IMR-90 (cell line): Measurements from ENCODE around the gene MCM3AP. TPM values are rescaled to one million over a fixed set of nuclear protein-coding genes. Genes with fewer than 3 reads are reported as not detected.

Experiments
- ATAC-seq: fragments of 200-7000 bp; cut with Tn5 transposase; 2 replicates; pipeline ENCODE4 v1.9.1; 2020; ENCODE audit warnings: low read depth, mild to moderate bottlenecking, moderate library complexity
- BruUV-seq: library from RNA; stranded (reverse); fragments of 400-500 nt; replicated peaks from 2 replicates; lab custom pipeline; 2021; lab: Mats Ljungman, UMichigan
- CTCF ChIA-PET: fragments of 300-600 bp; formaldehyde crosslinking; extraction: SDS; loops from one replicate; lab custom pipeline; 2021; ENCODE audit warnings: antibody characterized with exemption; lab: Yijun Ruan, JAX
- POLR2A ChIA-PET: fragments of 300-600 bp; sonication (Branson Sonifier 250); formaldehyde crosslinking; loops from one replicate; lab custom pipeline; 2022; ENCODE audit warnings: antibody characterized with exemption; ENCODE audit not compliant: unreplicated experiment; lab: Charles Lee
- DNase-seq: peaks from one replicate; pipeline ENCODE4 v3.0.0; 2013
- H2AFZ ChIP-seq: replicated peaks from 2 replicates; pipeline ENCODE3; 2013; ENCODE audit warnings: low read length, mild to moderate bottlenecking; ENCODE audit not compliant: poor library complexity
- H2AK5ac ChIP-seq: 2 replicates; pipeline ENCODE4 v1.6.1; 2013; ENCODE audit warnings: low read depth, low read length, inconsistent platforms
- H2AK9ac ChIP-seq: replicated peaks from 2 replicates; pipeline ENCODE3; 2013; ENCODE audit warnings: mild to moderate bottlenecking, low read depth, low read length, moderate library complexity; ENCODE audit not compliant: poor library complexity
- H2BK120ac ChIP-seq: 2 replicates; pipeline ENCODE4 v1.6.1; 2013; ENCODE audit warnings: low read depth, low read length, inconsistent platforms
- H2BK15ac ChIP-seq: 3 replicates; pipeline ENCODE4 v1.6.1; 2013; ENCODE audit warnings: low read depth, low read length, inconsistent platforms
- H2BK20ac ChIP-seq: 2 replicates; pipeline ENCODE4 v1.6.1; 2013; ENCODE audit warnings: low read depth, mild to moderate bottlenecking, inconsistent platforms, low read length, moderate library complexity
- H2BK5ac ChIP-seq: 2 replicates; pipeline ENCODE4 v1.6.1; 2013; ENCODE audit warnings: mild to moderate bottlenecking, low read depth, low read length, inconsistent platforms; ENCODE audit not compliant: poor library complexity, severe bottlenecking
- H3K14ac ChIP-seq: replicated peaks from 2 replicates; pipeline ENCODE4 v1.6.1; 2013; ENCODE audit warnings: low read depth, low read length, inconsistent platforms
- H3K18ac ChIP-seq: 2 replicates; pipeline ENCODE4 v1.6.1; 2013; ENCODE audit warnings: low read depth, low read length, control low read depth
- H3K23ac ChIP-seq: 2 replicates; pipeline ENCODE4 v1.6.1; 2013; ENCODE audit warnings: low read depth, low read length, inconsistent platforms
- H3K27ac ChIP-seq: 2 replicates; pipeline ENCODE4 v1.5.1; 2013; ENCODE audit warnings: mild to moderate bottlenecking, control low read depth, low read length; ENCODE audit not compliant: insufficient read depth
- H3K27me3 ChIP-seq: 2 replicates; pipeline ENCODE4 v1.6.1; 2013; ENCODE audit warnings: low read length; ENCODE audit not compliant: control insufficient read depth, insufficient read depth
- H3K36me3 ChIP-seq: 2 replicates; pipeline ENCODE4 v1.6.1; 2013; ENCODE audit warnings: low read length, mixed read lengths; ENCODE audit not compliant: control insufficient read depth, insufficient read depth
- H3K4ac ChIP-seq: 2 replicates; pipeline ENCODE4 v1.6.1; 2013; ENCODE audit warnings: low read depth, low read length, inconsistent platforms
- H3K4me1 ChIP-seq: 2 replicates; pipeline ENCODE4 v1.6.1; 2013; ENCODE audit warnings: low read length, mixed read lengths; ENCODE audit not compliant: control insufficient read depth, insufficient read depth
- H3K4me2 ChIP-seq: 2 replicates; pipeline ENCODE4 v1.6.1; 2013; ENCODE audit warnings: low read depth, mild to moderate bottlenecking, control low read depth, low read length, moderate library complexity
- H3K4me3 ChIP-seq: 2 replicates; pipeline ENCODE4 v1.5.1; 2013; ENCODE audit warnings: low read depth, mild to moderate bottlenecking, control low read depth, low read length, moderate library complexity; ENCODE audit not compliant: insufficient read depth
- H3K56ac ChIP-seq: 2 replicates; pipeline ENCODE4 v1.6.1; 2013; ENCODE audit warnings: low read length, inconsistent platforms; ENCODE audit not compliant: insufficient read depth; ENCODE audit errors: extremely low read depth
- H3K79me1 ChIP-seq, 2 experiments: 2 replicates each; pipeline ENCODE4 v1.6.1; 2013; ENCODE audit warnings: low read length in 2 of 2, inconsistent platforms in 1 of 2, low read depth in 1 of 2
- H3K9ac ChIP-seq: 2 replicates; pipeline ENCODE4 v1.6.1; 2013; ENCODE audit warnings: low read depth, low read length, control low read depth
- H3K9me1 ChIP-seq: 2 replicates; pipeline ENCODE4 v1.6.1; 2013; ENCODE audit warnings: low read length, inconsistent platforms; ENCODE audit not compliant: insufficient read depth
- H3K9me3 ChIP-seq: 2 replicates; pipeline ENCODE4 v1.6.1; 2013; ENCODE audit warnings: low read length; ENCODE audit not compliant: control insufficient read depth, insufficient read depth
- H4K20me1 ChIP-seq: 2 replicates; pipeline ENCODE4 v1.6.1; 2013; ENCODE audit warnings: low read length, inconsistent platforms; ENCODE audit not compliant: insufficient read depth
- H4K5ac ChIP-seq: 2 replicates; pipeline ENCODE4 v1.6.1; 2013; ENCODE audit warnings: mild to moderate bottlenecking, low read depth, low read length, control low read depth
- H4K8ac ChIP-seq, 2 experiments: 2 replicates each; pipeline ENCODE4 v1.6.1; 2013; ENCODE audit warnings: low read depth in 2 of 2, low read length in 2 of 2, control low read depth in 1 of 2, inconsistent platforms in 1 of 2
- H4K91ac ChIP-seq: 2 replicates; pipeline ENCODE4 v1.6.1; 2013; ENCODE audit warnings: low read depth, low read length, inconsistent platforms; ENCODE audit not compliant: insufficient read depth
- BHLHE40 ChIP-seq: fragments of 150-350 bp; IDR thresholded peaks from 2 replicates; pipeline ENCODE4 v1.6.1; 2016; ENCODE audit warnings: mild to moderate bottlenecking, low read depth, low read length
- CEBPB ChIP-seq: IDR thresholded peaks from 2 replicates; pipeline ENCODE4 v1.6.1; 2012; ENCODE audit warnings: low read depth, low read length, improper control_type of control experiment
- CHD1 ChIP-seq: IDR thresholded peaks from 2 replicates; pipeline ENCODE4 v1.6.1; 2012; ENCODE audit warnings: low read depth, low read length, improper control_type of control experiment
- CTCF ChIP-seq: conservative IDR thresholded peaks from 2 replicates; pipeline ENCODE4 v1.5.1; 2012; ENCODE audit warnings: mild to moderate bottlenecking, low read depth, low read length, improper control_type of control experiment
- FOS ChIP-seq: fragments of 150-350 bp; IDR thresholded peaks from 2 replicates; pipeline ENCODE4 v1.6.1; 2016; ENCODE audit warnings: low read depth, low read length
- MAFK ChIP-seq: IDR thresholded peaks from 2 replicates; pipeline ENCODE4 v1.6.1; 2012; ENCODE audit warnings: low read depth, low read length, improper control_type of control experiment
- MAZ ChIP-seq: IDR thresholded peaks from 2 replicates; pipeline ENCODE4 v1.6.1; 2012; ENCODE audit warnings: low read depth, mild to moderate bottlenecking, low read length, improper control_type of control experiment, moderate library complexity, borderline replicate concordance
- MXI1 ChIP-seq: IDR thresholded peaks from 2 replicates; pipeline ENCODE4 v1.6.1; 2012; ENCODE audit warnings: low read depth, mild to moderate bottlenecking, low read length, moderate library complexity, borderline replicate concordance
- POLR2A ChIP-seq: IDR thresholded peaks from 2 replicates; pipeline ENCODE4 v1.6.1; 2012; ENCODE audit warnings: mild to moderate bottlenecking, low read depth, low read length
- RAD21 ChIP-seq: IDR thresholded peaks from 2 replicates; pipeline ENCODE4 v1.6.1; 2012; ENCODE audit warnings: low read length, improper control_type of control experiment
- RCOR1 ChIP-seq: IDR thresholded peaks from 2 replicates; pipeline ENCODE4 v1.6.1; 2012; ENCODE audit warnings: mild to moderate bottlenecking, low read length, improper control_type of control experiment; ENCODE audit not compliant: insufficient replicate concordance
- RFX5 ChIP-seq: IDR thresholded peaks from 2 replicates; pipeline ENCODE4 v1.8.0; 2012; ENCODE audit warnings: low read depth, mild to moderate bottlenecking, low read length, moderate library complexity
- SMC3 ChIP-seq: fragments of 150-350 bp; IDR thresholded peaks from 2 replicates; pipeline ENCODE4 v1.6.1; 2016; ENCODE audit warnings: low read depth, mild to moderate bottlenecking, antibody characterized with exemption, low read length, moderate library complexity
- USF2 ChIP-seq: fragments of 150-350 bp; IDR thresholded peaks from 2 replicates; pipeline ENCODE4 v1.6.1; 2017; ENCODE audit warnings: mild to moderate bottlenecking, antibody characterized with exemption, low read length, low read depth
- WGBS, 2 experiments: methylation state at CpG; one replicate each; pipeline versions ENCODE4 v1.1.5 to v1.1.7; 2013; ENCODE audit warnings: missing lambda C conversion rate in 2 of 2; ENCODE audit not compliant: insufficient read length in 1 of 2; ENCODE audit errors: extremely low coverage in 2 of 2; 5-methylcytosine and 5-hydroxymethylcytosine counted together
- dilution Hi-C: fragments of 300-500 bp; cut with HindIII; formaldehyde crosslinking; loops from one replicate; pipeline ENCODE4 v1.14.3; 2018; ENCODE audit warnings: low sequenced_read_pairs; ENCODE audit not compliant: unreplicated experiment
- in situ Hi-C: fragments of 300-500 bp; cut with MboI; formaldehyde crosslinking; loops from 3 replicates; pipeline ENCODE4 v1.14.3; 2019; ENCODE audit warnings: low sequenced_read_pairs, inconsistent platforms, mixed read lengths
- intact Hi-C: fragments of 100-400 bp; cut with micrococcal nuclease; formaldehyde crosslinking; loops from 2 replicates; pipeline ENCODE4 v1.10.0; 2022
- polyA plus RNA-seq, 3 experiments: library from polyadenylated mRNA; depleted of rRNA; stranded (reverse); fragments of >200 nt; gene quantifications; 2 replicates each; pipeline ENCODE4 v1.2.3, GENCODE V29; 2012; ENCODE audit warnings: low replicate concordance in 1 of 3
- total RNA-seq: library from RNA; depleted of rRNA; stranded (reverse); fragments of >200 nt; gene quantifications from 2 replicates; pipeline ENCODE4 v1.2.3, GENCODE V29; 2012

Gene MCM3AP
- total and polyA plus RNA-seq, 2 of the 4 experiments (the other 2 are of a cell fraction) = 46.5 to 63.1 TPM

- H2BK20ac ChIP-seq = no peak overlapping the region
- H3K9me1 ChIP-seq = peaks cover 27% of the 10 kb centered on the region
- H4K20me1 ChIP-seq = no peaks in the 10 kb centered on the region
- in situ Hi-C loops = no loop called here
- no TSS peak for BruUV-seq
- POLR2A ChIA-PET = no interaction called here
- intact Hi-C loops = no loop called here
- no peak overlapping the region for H3K4ac ChIP-seq
- H2BK120ac ChIP-seq = no peak overlapping the region
- no peak overlapping the region for H4K5ac ChIP-seq
- TF ChIP-seq CTCF (no peak), CHD1 (no peak), USF2 (no peak), POLR2A (no peak), RAD21 (no peak), RFX5 (no peak), FOS (no peak), CEBPB (no peak), RCOR1 (no peak), SMC3 (no peak), BHLHE40 (no peak), MAFK (no peak), MAZ (no peak), MXI1 (no peak)
- H3K27me3 ChIP-seq = no peaks in the 10 kb centered on the region
- no peak overlapping the region for H2AK9ac ChIP-seq
- DNase-seq (no peak), ATAC-seq (no peak)
- H2AK5ac ChIP-seq = peak overlapping the region; percentile 12; the same call in 1 of the 2 replicates
- dilution Hi-C loops = no loop called here
- no peak overlapping the region for H4K91ac ChIP-seq
- H3K79me1 ChIP-seq = no peaks in the 10 kb centered on the region; a peak in 1 of 4 replicates
- H3K36me3 ChIP-seq = peaks cover 41% of the 10 kb centered on the region
- no peak overlapping the region for H3K14ac ChIP-seq
- no peak overlapping the region for H3K4me2 ChIP-seq
- H4K8ac ChIP-seq = no peak overlapping the region
- no peak overlapping the region for H3K27ac ChIP-seq
- H3K4me1 ChIP-seq = peaks cover 26% of the 10 kb centered on the region
- WGBS, 2 experiments = 94% methylated on average over 6 of the region's 20 CpGs; no CpG with 5 or more reads in 1 of the 2 experiments
- H3K23ac ChIP-seq = no peak overlapping the region
- H3K9me3 ChIP-seq = no peaks in the 10 kb centered on the region
- H3K56ac ChIP-seq = no peak overlapping the region
- H3K4me3 ChIP-seq = no peak overlapping the region
- CTCF ChIA-PET = no interaction called here
- H3K9ac ChIP-seq = no peak overlapping the region
- no peak overlapping the region for H2AFZ ChIP-seq
- H2BK15ac ChIP-seq = no peak overlapping the region
- no peak overlapping the region for H3K18ac ChIP-seq
- H2BK5ac ChIP-seq = no peak overlapping the region
These were observed 93.5 kb downstream of the MCM3AP start for GRCh38 chr21:46191686-46192575.
